Activated CD8-positive, alpha-beta T cell treated with anti-CD3 and anti-CD28 coated beads for 36 hours (primary cell): ENCODE data around the gene PAAF1. TPM values are rescaled to one million over a fixed set of nuclear protein-coding genes. Genes with fewer than 3 reads are reported as not detected.

Source experiments
- ATAC-seq: fragments of 200-7000 bp; cut with Tn5 transposase; one replicate; pipeline ENCODE4 v1.10.0; 2021; ENCODE audit warnings: mild to moderate bottlenecking, moderate library complexity
- CTCF ChIA-PET: fragments of 350-600 bp; sonication (Branson Sonifier 250); formaldehyde crosslinking; loops from one replicate; lab custom pipeline; 2021; ENCODE audit warnings: antibody characterized with exemption; lab: Charles Lee
- POLR2A ChIA-PET: fragments of 350-600 bp; sonication (Branson Sonifier 250); formaldehyde crosslinking; loops from one replicate; lab custom pipeline; 2021; ENCODE audit warnings: antibody characterized with exemption; lab: Charles Lee
- DNase-seq: peaks from one replicate; pipeline ENCODE4 v3.0.0-alpha.2; 2020
- H3K27ac Mint-ChIP-seq: one replicate; pipeline ENCODE4 v1.8.0; 2021; ENCODE audit warnings: mild to moderate bottlenecking, mixed read lengths
- H3K27me3 Mint-ChIP-seq: one replicate; pipeline ENCODE4 v1.8.0; 2021; ENCODE audit warnings: mixed read lengths
- H3K36me3 Mint-ChIP-seq: one replicate; pipeline ENCODE4 v1.8.0; 2021; ENCODE audit warnings: low read depth, mixed read lengths
- H3K4me1 Mint-ChIP-seq: one replicate; pipeline ENCODE4 v1.8.0; 2021; ENCODE audit warnings: low read depth, mixed read lengths
- H3K4me3 Mint-ChIP-seq: one replicate; pipeline ENCODE4 v1.8.0; 2021; ENCODE audit warnings: mild to moderate bottlenecking, moderate library complexity, mixed read lengths
- H3K9me3 Mint-ChIP-seq: one replicate; pipeline ENCODE4 v1.8.0; 2021; ENCODE audit warnings: mixed read lengths
- intact Hi-C: fragments of 100-400 bp; cut with micrococcal nuclease; formaldehyde crosslinking; loops from one replicate; pipeline ENCODE4 v1.10.0; 2022
- total RNA-seq, 2 experiments: library from RNA; stranded (reverse); gene quantifications; one replicate each; pipeline ENCODE4 v1.2.3, GENCODE V29; 2021
- TF ChIP-seq, protein P1 (sequence below): fragments of 200-600 bp; IDR thresholded peaks from one replicate; pipeline ENCODE4 v1.8.0; 2022; ENCODE audit warnings: antibody characterized with exemption, mild to moderate bottlenecking

Gene PAAF1
- total RNA-seq, 2 experiments from 2014 or later, result 32.5 to 34.9 TPM

DNA sequence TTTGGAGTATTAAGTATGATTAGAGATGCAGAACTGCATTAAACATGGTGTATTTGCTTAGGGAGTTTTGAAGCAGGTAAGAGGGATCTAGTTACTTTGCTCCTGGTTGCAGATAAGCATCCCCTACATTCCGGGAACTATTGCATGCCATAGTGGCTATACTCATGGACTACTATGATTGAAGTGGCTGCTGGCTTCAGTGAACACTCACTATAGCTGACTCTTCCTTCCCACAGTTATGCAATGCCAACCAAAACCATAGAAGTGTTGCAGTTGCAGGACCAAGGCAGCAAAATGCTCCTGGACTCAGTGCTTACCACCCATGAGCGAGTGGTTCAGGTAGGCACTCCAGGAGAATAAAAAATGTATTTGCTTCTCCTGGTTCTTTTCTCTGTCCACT is 17.1 kb upstream of the PAAF1 start:
- no peaks in the 10 kb centered on the region for H3K9me3 Mint-ChIP-seq
- TF ChIP-seq, protein P1, sequence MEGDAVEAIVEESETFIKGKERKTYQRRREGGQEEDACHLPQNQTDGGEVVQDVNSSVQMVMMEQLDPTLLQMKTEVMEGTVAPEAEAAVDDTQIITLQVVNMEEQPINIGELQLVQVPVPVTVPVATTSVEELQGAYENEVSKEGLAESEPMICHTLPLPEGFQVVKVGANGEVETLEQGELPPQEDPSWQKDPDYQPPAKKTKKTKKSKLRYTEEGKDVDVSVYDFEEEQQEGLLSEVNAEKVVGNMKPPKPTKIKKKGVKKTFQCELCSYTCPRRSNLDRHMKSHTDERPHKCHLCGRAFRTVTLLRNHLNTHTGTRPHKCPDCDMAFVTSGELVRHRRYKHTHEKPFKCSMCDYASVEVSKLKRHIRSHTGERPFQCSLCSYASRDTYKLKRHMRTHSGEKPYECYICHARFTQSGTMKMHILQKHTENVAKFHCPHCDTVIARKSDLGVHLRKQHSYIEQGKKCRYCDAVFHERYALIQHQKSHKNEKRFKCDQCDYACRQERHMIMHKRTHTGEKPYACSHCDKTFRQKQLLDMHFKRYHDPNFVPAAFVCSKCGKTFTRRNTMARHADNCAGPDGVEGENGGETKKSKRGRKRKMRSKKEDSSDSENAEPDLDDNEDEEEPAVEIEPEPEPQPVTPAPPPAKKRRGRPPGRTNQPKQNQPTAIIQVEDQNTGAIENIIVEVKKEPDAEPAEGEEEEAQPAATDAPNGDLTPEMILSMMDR, result no peak
- ATAC-seq, result no peak
- ChIA-PET CTCF (no interaction called here), POLR2A (no interaction called here)
- H3K4me1 Mint-ChIP-seq, result no peaks in the 10 kb centered on the region
- H3K27ac Mint-ChIP-seq, result no peak overlapping the region
- no peaks in the 10 kb centered on the region for H3K27me3 Mint-ChIP-seq
- no peak overlapping the region for H3K4me3 Mint-ChIP-seq
- intact Hi-C loops, result no loop called here
- H3K36me3 Mint-ChIP-seq, result peaks cover 15% of the 10 kb centered on the region
- no peak for DNase-seq

DNA sequence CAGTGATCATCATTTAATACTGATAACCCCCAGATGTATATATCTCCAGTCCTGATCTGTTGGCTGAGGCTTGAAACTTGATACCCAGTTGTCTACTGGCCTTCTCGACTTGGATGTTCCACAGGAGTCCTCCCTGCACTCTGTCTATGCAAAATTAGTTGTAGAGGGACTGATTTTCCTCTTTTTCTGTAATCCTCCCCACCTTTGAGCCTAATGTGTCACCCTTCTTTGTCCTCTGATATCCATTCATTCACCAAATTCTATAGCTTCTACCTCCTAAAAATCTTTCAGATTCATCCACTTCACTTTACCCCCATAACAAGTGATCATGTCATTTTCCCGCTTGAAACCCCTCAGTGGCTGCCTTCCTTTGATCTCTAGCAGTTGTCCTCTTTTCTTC is 16.6 kb upstream of the PAAF1 start:
- Mint-ChIP-seq H3K4me1 (no peaks in the 10 kb centered on the region), H3K9me3 (no peaks in the 10 kb centered on the region), H3K27me3 (no peaks in the 10 kb centered on the region), H3K36me3 (peaks cover 15% of the 10 kb centered on the region), H3K4me3 (no peak overlapping the region), H3K27ac (no peak overlapping the region)
- TF ChIP-seq, protein P1, result no peak
- intact Hi-C loops, result no loop called here
- CTCF ChIA-PET, result no interaction called here
- DNase-seq (no peak), ATAC-seq (no peak)
- POLR2A ChIA-PET, result no interaction called here

DNA sequence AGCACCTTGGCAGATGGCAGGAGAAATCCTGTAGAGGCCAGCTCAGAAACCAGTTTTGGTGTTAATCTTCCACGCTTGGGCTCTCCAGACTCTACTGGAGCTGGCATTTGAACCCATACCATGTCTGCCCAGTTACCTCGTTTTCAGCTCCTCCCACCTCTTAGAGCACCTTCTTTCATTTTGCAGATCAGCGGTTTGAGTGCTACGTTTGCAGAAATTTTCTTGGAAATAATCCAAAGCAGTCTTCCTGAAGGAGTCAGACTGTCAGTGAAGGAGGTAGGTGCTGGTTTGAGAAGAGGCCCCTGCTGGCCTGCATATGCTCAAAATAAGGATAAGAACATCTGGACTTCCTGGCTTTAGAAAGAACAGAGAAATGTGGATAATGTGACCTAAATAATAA is 13.8 kb upstream of the PAAF1 start:
- no peaks in the 10 kb centered on the region for H3K9me3 Mint-ChIP-seq
- H3K36me3 Mint-ChIP-seq, result peaks cover 16% of the 10 kb centered on the region
- no peaks in the 10 kb centered on the region for H3K4me1 Mint-ChIP-seq
- TF ChIP-seq, protein P1, result no peak
- H3K4me3 Mint-ChIP-seq, result no peak overlapping the region
- no peak overlapping the region for H3K27ac Mint-ChIP-seq
- ChIA-PET POLR2A (interaction anchor here (1.3 to 1.4 kb wide), 2 partner anchors 13 to 14 kb away, joined by 4 to 5 read pairs; no protein-coding TSS in a partner anchor), CTCF (no interaction called here)
- H3K27me3 Mint-ChIP-seq, result no peaks in the 10 kb centered on the region
- intact Hi-C loops, result no loop called here
- DNase-seq (no peak), ATAC-seq (no peak)

DNA sequence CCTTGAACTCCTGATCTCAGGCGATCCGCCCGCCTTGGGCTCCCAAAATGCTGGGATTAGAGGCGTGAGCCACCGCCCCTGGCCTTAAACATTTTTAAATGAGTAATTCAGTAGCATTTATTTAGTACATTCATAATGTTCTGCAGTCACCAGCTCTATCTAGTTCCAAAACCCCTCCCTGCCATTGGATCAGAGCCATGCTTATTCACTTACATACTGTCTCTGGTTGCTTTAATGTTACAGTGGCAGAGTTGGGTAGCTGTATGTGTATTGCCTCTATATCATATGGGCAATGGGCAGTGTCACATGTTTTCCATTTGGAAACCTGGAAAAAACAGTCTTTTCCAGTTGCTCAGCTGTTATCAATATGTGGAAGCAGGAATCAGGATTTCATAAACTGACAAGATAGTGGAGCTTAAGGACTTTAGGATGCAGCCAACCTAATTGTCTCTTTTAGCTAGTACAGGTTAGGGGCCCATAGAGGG is 10.7 kb upstream of the PAAF1 start:
- no peak overlapping the region for H3K27ac Mint-ChIP-seq
- H3K27me3 Mint-ChIP-seq, result no peaks in the 10 kb centered on the region
- no peak overlapping the region for H3K4me3 Mint-ChIP-seq
- intact Hi-C loops, result no loop called here
- H3K4me1 Mint-ChIP-seq, result no peaks in the 10 kb centered on the region
- ChIA-PET POLR2A (interaction anchor here (1.2 to 1.8 kb wide), 2 partner anchors 12 kb away, joined by 3 to 5 read pairs; no protein-coding TSS in a partner anchor), CTCF (no interaction called here)
- ATAC-seq, result no peak
- TF ChIP-seq, protein P1, result no peak
- no peak for DNase-seq
- no peaks in the 10 kb centered on the region for H3K9me3 Mint-ChIP-seq
- H3K36me3 Mint-ChIP-seq, result peaks cover 8% of the 10 kb centered on the region

DNA sequence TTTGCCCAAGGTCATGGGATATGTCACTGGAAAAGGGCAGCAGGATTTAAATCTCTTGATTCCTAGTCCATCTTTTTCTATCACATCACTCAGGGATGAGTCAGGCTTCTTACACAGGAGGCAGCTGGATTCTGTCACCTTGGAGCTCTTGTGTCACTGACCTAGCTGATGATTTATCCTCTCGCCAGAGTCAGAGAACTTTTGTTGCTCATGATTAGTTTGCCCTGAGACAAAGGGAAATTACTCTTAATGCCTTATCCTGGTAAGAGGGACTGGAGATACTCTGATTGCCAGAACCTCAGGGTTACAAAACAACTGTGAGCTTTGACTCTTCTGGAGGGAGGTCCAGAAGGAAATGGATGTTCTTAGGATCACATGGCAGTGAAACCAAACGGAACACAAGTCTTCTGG is 10.2 kb upstream of the PAAF1 start:
- TF ChIP-seq, protein P1, result no peak
- ATAC-seq (no peak), DNase-seq (no peak)
- Mint-ChIP-seq H3K4me1 (no peaks in the 10 kb centered on the region), H3K27me3 (no peaks in the 10 kb centered on the region), H3K36me3 (peaks cover 6% of the 10 kb centered on the region), H3K9me3 (no peaks in the 10 kb centered on the region), H3K4me3 (no peak overlapping the region), H3K27ac (no peak overlapping the region)
- ChIA-PET CTCF (interaction anchor here (1.0 to 1.1 kb wide), 2 partner anchors 11 to 65 kb away, joined by 3 to 4 read pairs; no protein-coding TSS in a partner anchor), POLR2A (interaction anchor here (1.0 to 1.8 kb wide), 3 partner anchors 10 to 12 kb away, joined by 3 to 5 read pairs (median 3); partner anchors contain the start of genes COA4 and PAAF1)
- intact Hi-C loops, result no loop called here
